HuH-7 (cell line): Measurements from ENCODE around the gene WBP2NL.
"Not testable (repeated sequence)": the region's sequence is repeated elsewhere in the genome, so short reads cannot be mapped to it uniquely, and the experiment has no call there.

Experiments
- DNase-seq: peaks from one replicate; pipeline ENCODE4 v3.0.0; 2011; ENCODE audit warnings: low spot score

The WBP2NL gene

GRCh38 chr22:41998361-41999261, at the start of gene WBP2NL:
WBP2NL (plus strand) TSS chr22:41998788; CDS start chr22:41998819, 31 bp downstream.
- DNase-seq, result peak; percentile 62

DNA sequence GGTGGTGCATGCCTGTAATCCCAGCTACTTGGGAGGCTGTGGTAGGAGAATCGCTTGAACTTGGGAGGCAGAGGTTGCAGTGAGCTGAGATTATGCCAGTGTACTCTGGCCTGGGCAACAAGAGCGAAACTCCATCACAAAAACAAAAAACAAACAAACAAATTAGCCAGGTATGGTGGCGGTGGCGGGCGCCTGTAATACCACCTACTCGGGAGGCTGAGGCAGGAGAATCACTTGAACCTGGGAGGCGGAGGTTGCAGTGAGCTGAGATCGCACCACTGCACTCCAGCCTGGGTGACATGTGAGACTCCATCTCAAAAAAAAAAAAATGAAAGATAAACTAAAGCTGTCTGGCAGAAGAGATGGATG, 49.7 kb upstream of the WBP2NL start:
- not testable (repeated sequence) for DNase-seq

DNA sequence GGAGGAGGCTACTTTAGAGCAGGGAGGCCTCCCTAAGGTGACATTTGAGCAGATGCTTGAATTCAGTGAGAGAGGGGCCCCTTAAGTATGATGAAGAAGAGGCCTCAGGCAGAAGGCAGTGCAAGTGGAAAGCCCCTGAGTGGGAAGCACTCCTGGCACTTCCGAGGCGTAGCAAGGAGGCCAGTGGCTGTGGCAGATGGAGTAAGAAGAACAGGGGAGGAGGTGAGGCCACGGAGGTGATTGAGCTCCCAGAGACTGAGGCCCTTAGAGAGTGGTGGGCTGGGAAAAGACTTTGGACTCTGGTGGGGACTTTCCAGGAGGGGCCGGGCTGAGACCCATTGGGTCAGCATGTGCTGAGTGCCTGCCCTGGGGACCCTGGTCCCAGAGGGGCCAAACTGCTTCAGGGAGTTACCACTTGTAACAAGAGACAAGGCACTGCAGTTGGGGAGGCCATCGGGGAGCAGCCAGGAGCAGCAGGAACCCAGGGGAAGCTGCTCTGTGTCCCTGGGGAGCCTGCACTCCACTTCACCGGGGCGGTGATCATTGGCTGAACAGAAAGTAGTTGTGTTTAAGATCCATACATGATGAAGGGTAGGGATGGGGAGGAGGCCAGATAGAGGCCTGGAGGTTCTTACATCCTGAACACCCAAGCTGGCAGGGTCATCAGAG, 49.2 kb upstream of the WBP2NL start:
- no peak for DNase-seq

- no peak for DNase-seq
Measured at GRCh38 chr22:41951898-41952474, 46.6 kb upstream of the WBP2NL start, which contains the start of gene SMIM45. SMIM45 (plus strand) TSS chr22:41952150.

DNA sequence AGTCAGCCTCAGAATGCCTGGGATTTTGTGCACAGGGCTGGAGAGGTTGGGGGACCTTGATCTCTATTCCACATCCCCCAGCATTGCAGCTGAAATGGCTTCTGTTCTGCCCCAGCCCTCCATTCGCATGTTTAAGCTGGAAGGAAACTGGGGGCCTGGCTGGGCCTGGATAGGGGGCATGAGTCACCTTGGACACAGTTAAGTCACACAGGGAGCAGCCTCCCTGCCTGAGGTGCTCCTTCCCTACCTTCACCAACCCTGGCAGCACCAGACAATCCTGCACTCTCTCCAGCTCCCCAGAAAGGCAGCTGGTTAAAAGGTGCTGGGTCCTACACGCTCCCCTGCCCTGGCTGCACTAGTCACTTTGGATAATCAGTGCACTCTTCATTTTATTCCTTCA, 45.9 kb upstream of the WBP2NL start:
- DNase-seq, result no peak

GRCh38 chr22:41957941-41958556, 40.5 kb upstream of the WBP2NL start:
- DNase-seq, result no peak

DNA sequence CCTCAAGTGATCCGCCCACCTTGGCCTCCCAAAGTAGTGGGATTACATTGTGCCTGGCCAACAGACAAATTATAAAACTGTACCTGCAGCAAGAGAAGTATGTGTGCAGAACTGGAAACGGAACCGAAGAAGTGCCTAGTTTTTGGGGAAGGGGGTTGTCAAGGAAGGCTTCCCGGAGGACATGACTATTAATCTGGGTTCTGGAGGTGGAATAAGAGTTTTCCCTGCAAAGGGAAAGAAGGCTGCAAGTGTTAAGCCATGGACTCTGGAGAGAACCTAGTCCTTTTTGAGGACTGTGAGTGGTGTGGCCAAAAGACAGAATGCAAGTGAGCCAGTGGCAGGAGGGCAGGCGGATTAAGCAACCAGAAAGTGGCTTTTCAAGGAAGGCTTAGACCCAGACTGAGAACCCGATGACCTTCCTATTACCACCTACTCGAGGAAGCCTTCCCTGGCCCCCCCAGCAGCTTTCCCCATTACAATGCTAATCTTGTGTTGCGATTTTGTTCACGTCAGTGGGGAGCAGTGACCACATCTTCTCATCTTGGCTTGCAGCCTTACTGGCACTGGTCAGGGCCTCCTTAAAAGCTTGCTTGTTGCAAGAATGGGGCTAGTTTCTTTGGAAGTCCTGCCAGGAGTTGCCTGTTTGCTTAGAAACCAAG, 35.0 kb upstream of the WBP2NL start:
- DNase-seq, result no peak

DNA sequence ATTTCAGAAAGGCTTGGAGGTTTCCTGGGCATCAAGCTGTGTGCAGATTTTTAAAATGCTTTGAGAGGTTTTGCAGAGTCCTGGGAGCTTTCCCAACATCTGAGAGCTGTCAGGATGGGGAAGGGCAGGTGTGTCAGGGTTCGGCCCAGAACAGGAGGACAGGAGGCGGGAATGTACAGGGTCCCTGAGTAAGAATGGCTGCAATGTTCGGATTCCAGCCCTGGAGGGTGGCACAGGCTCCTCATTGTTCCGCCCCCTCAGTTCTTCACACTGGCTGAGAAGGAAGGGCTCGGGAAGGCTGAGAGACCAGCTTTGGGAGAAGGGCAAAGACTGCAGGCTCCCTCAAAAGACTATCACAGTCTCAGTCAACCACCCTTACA, 34.5 kb upstream of the WBP2NL start:
- DNase-seq, result no peak

DNA sequence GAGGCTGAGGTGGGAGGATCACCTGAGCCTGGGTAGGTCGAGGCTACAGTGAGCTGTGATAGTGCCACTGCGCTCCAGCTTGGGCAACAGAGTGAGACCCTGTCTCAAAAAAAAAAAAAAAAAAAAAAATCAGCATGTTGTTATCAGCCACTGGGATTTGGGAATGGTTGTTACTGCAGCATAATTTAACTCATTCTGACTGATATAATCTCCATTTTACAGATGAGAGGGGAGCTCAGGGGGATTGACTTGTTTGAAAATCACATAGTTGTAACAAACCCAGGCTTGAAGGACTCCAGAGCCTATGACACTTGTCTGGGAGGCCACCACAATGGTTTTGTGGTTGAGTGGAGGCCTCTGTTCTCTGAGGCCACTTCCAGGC, 32.4 kb upstream of the WBP2NL start:
- no peak for DNase-seq

GRCh38 chr22:41966607-41967240, 31.9 kb upstream of the WBP2NL start:
- peak; percentile 47 for DNase-seq

- DNase-seq, result no peak
Measured at GRCh38 chr22:41968601-41969000, 30.0 kb upstream of the WBP2NL start.

- DNase-seq, result no peak
Measured at GRCh38 chr22:41969110-41969646, 29.4 kb upstream of the WBP2NL start, which contains the start of gene SEPTIN3. SEPTIN3 (plus strand) TSS chr22:41969443; CDS start chr22:41971493, 2,050 bp downstream.

GRCh38 chr22:41970601-41971000, 28.0 kb upstream of the WBP2NL start:
- DNase-seq, result no peak

GRCh38 chr22:41971431-41971830, 27.2 kb upstream of the WBP2NL start:
- DNase-seq, result no peak

- no peak for DNase-seq
Measured at GRCh38 chr22:41974691-41975290, 23.8 kb upstream of the WBP2NL start.

DNA sequence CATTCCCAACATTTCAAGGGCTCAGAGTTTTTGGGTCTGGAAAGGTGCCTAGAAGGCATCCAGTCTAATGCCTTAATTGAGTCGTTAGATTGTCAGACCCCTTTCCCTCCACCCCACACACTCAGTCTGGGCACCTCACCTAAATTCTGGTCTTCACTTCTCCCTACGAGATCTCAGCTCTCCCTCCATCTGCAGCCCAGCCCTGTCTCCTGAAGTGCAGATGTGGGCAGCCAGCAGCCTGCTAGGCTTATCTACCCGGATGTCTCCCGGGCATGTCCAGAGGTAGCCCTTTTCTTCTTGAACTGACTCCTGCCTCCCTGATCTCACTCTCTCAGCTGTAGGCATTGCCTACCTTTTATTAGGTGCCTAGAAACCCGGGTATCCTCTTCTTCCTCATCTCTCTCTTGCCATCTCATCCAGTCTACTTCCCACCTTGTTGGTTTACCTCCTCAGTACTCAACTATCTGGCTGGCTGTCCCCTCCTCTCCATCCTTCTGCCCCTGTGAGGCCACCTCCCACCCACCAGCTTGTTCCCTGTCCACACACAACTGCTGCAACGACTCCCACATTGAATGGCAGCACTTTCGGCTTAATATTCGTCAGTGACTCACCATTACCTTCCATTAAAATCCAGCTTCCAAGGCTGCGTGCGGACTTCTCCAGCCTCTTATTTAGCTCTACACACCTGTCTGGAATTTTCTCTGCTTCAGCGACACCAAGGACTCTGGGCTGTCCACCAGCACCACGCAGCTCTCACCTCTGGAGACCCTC, 23.1 kb upstream of the WBP2NL start:
- DNase-seq, result no peak

DNA sequence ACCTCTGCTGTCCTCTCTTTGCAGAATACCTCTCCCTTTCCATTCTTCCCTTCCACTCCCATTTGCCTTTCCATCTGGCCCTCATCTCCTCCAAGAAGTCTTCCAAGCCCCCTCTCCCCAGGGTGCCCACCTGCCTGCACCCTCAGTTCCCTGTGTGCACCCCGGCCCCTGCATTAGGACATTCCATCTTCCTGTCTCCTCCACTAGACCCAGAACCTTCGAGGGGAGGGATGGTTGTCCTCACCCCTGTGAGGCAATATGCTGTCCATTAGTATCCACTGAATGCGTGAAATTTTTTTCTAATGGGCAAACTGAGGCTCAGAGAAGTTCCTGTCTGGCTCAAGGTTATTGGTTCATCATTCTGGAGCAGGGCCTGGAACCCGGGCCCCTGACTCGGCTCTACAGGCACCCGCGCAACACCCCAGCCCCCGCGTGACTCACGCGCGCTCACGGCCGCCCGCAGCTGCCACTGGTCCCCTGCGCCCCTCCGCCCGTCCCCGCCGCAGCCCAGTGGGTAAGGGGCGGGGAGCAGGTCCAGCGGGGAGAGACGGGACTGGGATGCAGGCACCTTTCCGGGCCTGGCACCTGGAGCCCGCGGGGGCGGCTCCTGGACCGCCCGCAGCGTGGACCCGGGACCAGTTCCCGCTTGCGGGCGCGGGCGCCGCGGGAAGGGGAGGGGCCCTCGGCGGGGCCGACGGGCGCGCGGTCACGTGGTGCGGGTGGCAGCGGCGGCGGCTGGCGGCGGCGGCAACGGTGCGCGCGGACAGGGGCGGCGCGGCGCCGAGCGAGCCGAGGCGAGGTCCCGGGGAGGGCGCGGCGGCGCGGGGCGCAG, 22.3 kb upstream of the WBP2NL start:
- DNase-seq, result peak; percentile 63

- no peak for DNase-seq
Measured at GRCh38 chr22:41976961-41977566, 21.5 kb upstream of the WBP2NL start.

DNA sequence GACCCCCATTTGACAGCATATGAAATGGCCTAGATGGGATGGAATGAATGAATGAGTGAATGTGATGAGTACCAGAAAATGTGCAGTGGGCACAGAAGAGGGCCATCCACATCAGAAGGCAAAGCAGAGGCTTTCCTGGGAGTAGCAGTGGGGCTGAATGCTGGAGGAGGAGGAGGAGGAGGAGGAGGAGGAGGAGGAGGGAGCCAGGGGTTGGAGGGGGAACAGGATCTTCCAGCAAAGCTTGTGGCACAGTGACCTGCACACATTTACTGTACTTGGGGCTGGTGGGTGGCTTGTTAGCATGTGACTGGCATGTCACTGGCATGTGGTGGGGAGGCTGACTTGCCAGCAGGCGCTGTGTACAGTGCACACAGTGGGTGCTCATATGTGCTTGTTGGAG, 19.9 kb upstream of the WBP2NL start:
- DNase-seq, result no peak
